ENCODE measurements around the gene ATE1.
"Not testable (repeated sequence)": the region's sequence is repeated elsewhere in the genome, so short reads cannot be mapped to it uniquely, and the experiment has no call there.

ATE1 gene

GRCh38 chr10:121826773-121827172, 101.1 kb downstream of the ATE1 start:
- DNase-seq: not testable (repeated sequence)

- DNase-seq: peak; percentile 16
Observed at GRCh38 chr10:121823993-121824463, 103.8 kb downstream of the ATE1 start.

- no peak for DNase-seq
Observed at GRCh38 chr10:121822724-121823123, 105.1 kb downstream of the ATE1 start.

GRCh38 chr10:121822180-121822579, 105.7 kb downstream of the ATE1 start:
- no peak for DNase-seq

- DNase-seq: no peak
Observed at GRCh38 chr10:121819049-121819448, 108.8 kb downstream of the ATE1 start.

- DNase-seq: no peak
Observed at GRCh38 chr10:121818599-121818998, 109.2 kb downstream of the ATE1 start.

GRCh38 chr10:121816197-121816596, 111.6 kb downstream of the ATE1 start:
- DNase-seq: no peak

GRCh38 chr10:121813857-121814256, 114.0 kb downstream of the ATE1 start:
- no peak for DNase-seq

GRCh38 chr10:121813211-121813815, 114.5 kb downstream of the ATE1 start:
- DNase-seq: no peak

- no peak for DNase-seq
Observed at GRCh38 chr10:121812031-121812430, 115.8 kb downstream of the ATE1 start.

- DNase-seq: no peak
Observed at GRCh38 chr10:121811386-121811785, 116.4 kb downstream of the ATE1 start.

- no peak for DNase-seq
Observed at GRCh38 chr10:121808835-121809234, 119.0 kb downstream of the ATE1 start.

- no peak for DNase-seq
Observed at GRCh38 chr10:121804460-121804859, 123.4 kb downstream of the ATE1 start.

GRCh38 chr10:121803611-121804010, 124.2 kb downstream of the ATE1 start:
- no peak for DNase-seq

- no peak for DNase-seq
Observed at GRCh38 chr10:121800831-121801230, 127.0 kb downstream of the ATE1 start.

GRCh38 chr10:121800146-121800545, 127.7 kb downstream of the ATE1 start:
- DNase-seq: no peak

GRCh38 chr10:121797490-121797889, 130.3 kb downstream of the ATE1 start:
- no peak for DNase-seq

- no peak for DNase-seq
Observed at GRCh38 chr10:121796342-121796741, 131.5 kb downstream of the ATE1 start.

GRCh38 chr10:121792198-121792597, 135.6 kb downstream of the ATE1 start:
- DNase-seq: no peak

GRCh38 chr10:121791761-121792160, 136.1 kb downstream of the ATE1 start:
- DNase-seq: no peak

- no peak for DNase-seq
Observed at GRCh38 chr10:121788717-121789116, 139.1 kb downstream of the ATE1 start.

GRCh38 chr10:121788115-121788514, 139.7 kb downstream of the ATE1 start:
- DNase-seq: no peak

GRCh38 chr10:121787169-121787568, 140.7 kb downstream of the ATE1 start:
- DNase-seq: no peak

GRCh38 chr10:121783782-121784372, 144.0 kb downstream of the ATE1 start:
- no peak for DNase-seq

GRCh38 chr10:121781101-121781500, 146.7 kb downstream of the ATE1 start:
- DNase-seq: no peak
